HepG2 (cell line): ENCODE data around the gene VPS37D. TPM values are rescaled to one million over a fixed set of nuclear protein-coding genes. Genes with fewer than 3 reads are reported as not detected.

Experiments
- CHD4 ChIP-seq: fragments of 200-600 bp; sonication (generic); IDR thresholded peaks from 2 replicates; pipeline ENCODE4 v1.7.0; 2017; ENCODE audit warnings: mild to moderate bottlenecking, low read length, borderline replicate concordance
- CREM ChIP-seq, 2 experiments: sonication (generic) in 1 of 2; formaldehyde crosslinking in 1 of 2; IDR thresholded peaks; 2 replicates each; pipeline versions ENCODE4 v1.4.0 to v1.6.1; 2016 to 2020; ENCODE audit warnings: antibody characterized with exemption in 1 of 2, mild to moderate bottlenecking in 1 of 2, missing genetic modification reagents in 1 of 2
- EED ChIP-seq: sonication (generic); formaldehyde crosslinking; IDR thresholded peaks from 2 replicates; pipeline ENCODE4 v1.5.0; 2020; ENCODE audit warnings: mild to moderate bottlenecking, missing genetic modification reagents
- MAFK ChIP-seq, 2 experiments: IDR thresholded peaks in 1 of 2; conservative IDR thresholded peaks in 1 of 2; 2 replicates each; pipeline ENCODE4 v1.6.1; 2011; ENCODE audit warnings: improper control_type of control experiment in 2 of 2, low read length in 2 of 2
- MXI1 ChIP-seq: IDR thresholded peaks from 3 replicates; pipeline ENCODE4 v1.6.1; 2012; ENCODE audit warnings: low read depth, low read length, inconsistent platforms, borderline replicate concordance
- NFATC3 ChIP-seq: sonication (generic); formaldehyde crosslinking; IDR thresholded peaks from 2 replicates; pipeline ENCODE4 v1.5.1; 2020; ENCODE audit warnings: mild to moderate bottlenecking, missing genetic modification reagents
- NFE2L2 ChIP-seq: fragments of 150-350 bp; IDR thresholded peaks from 2 replicates; pipeline ENCODE4 v1.6.1; 2014; ENCODE audit warnings: low read length
- UBTF ChIP-seq: sonication (generic); formaldehyde crosslinking; IDR thresholded peaks from 2 replicates; pipeline ENCODE4 v1.4.0; 2020; ENCODE audit warnings: mild to moderate bottlenecking, missing genetic modification reagents
- ZBTB33 ChIP-seq: sonication (generic); formaldehyde crosslinking; IDR thresholded peaks from 2 replicates; pipeline ENCODE4 v1.4.0; 2020; ENCODE audit warnings: missing genetic modification reagents
- ZNF18 ChIP-seq: sonication (generic); formaldehyde crosslinking; IDR thresholded peaks from 2 replicates; pipeline ENCODE4 v1.8.0; 2022; ENCODE audit warnings: mild to moderate bottlenecking, missing genetic modification reagents; ENCODE audit not compliant: insufficient replicate concordance
- ZNF280D ChIP-seq: sonication (generic); formaldehyde crosslinking; IDR thresholded peaks from 2 replicates; pipeline ENCODE4 v1.5.1; 2020; ENCODE audit warnings: mild to moderate bottlenecking, missing genetic modification reagents
- ZNF496 ChIP-seq: sonication (generic); formaldehyde crosslinking; IDR thresholded peaks from 2 replicates; pipeline ENCODE4 v1.8.1; 2023; ENCODE audit warnings: mild to moderate bottlenecking, moderate library complexity, missing genetic modification reagents; ENCODE audit not compliant: insufficient replicate concordance
- ZNF557 ChIP-seq: sonication (generic); formaldehyde crosslinking; IDR thresholded peaks from 2 replicates; pipeline ENCODE4 v1.4.0; 2020; ENCODE audit warnings: missing genetic modification reagents
- ZNF703 ChIP-seq: sonication (generic); formaldehyde crosslinking; IDR thresholded peaks from 2 replicates; pipeline ENCODE4 v1.5.1; 2020; ENCODE audit warnings: missing genetic modification reagents, mild to moderate bottlenecking, moderate library complexity, borderline replicate concordance
- ZSCAN21 ChIP-seq: sonication (generic); formaldehyde crosslinking; IDR thresholded peaks from 2 replicates; pipeline ENCODE4 v1.8.0; 2022; ENCODE audit warnings: mild to moderate bottlenecking, missing genetic modification reagents, moderate library complexity, borderline replicate concordance
- ZSCAN9 ChIP-seq: IDR thresholded peaks from 2 replicates; pipeline ENCODE4 v1.6.1; 2016; ENCODE audit warnings: borderline replicate concordance
- polyA plus RNA-seq, 8 experiments: library from polyadenylated mRNA; depleted of rRNA in 3 of 8; stranded (reverse) in 7 of 8; unstranded in 1 of 8; fragments of >200 nt; fragmentation: Illumina TruSeq in 4 of 8; extraction: Trizol in 4 of 8; gene quantifications; 2 replicates each; pipeline versions ENCODE4 v1.2.1 to v1.2.3, GENCODE V29; 2011 to 2016; ENCODE audit warnings: low read depth in 4 of 8, missing spikeins in 1 of 8, mixed read lengths in 1 of 8; ENCODE audit not compliant: insufficient read depth in 1 of 8
- total RNA-seq, 5 experiments: library from RNA; depleted of rRNA; stranded (reverse); fragments of >200 nt; fragmentation: Illumina TruSeq; extraction: Trizol; gene quantifications; 2 replicates each; pipeline ENCODE4 v1.2.3, GENCODE V29; 2016; ENCODE audit warnings: low read depth in 1 of 5

VPS37D gene
- total and polyA plus RNA-seq, 2 of the 13 experiments (the other 11 are each of a cell fraction or from before 2014, with no cell fraction given): 3.8 to 6.3 TPM

- peak; percentile 34; the same call in 1 of the 2 replicates for TF ChIP-seq ZNF280D (CRISPR knock-in tag)
- TF ChIP-seq MXI1: peak; percentile 61; the same call in 1 of the 3 replicates
- TF ChIP-seq CHD4: no peak
- no peak for TF ChIP-seq NFATC3
- no peak for TF ChIP-seq NFE2L2
- peak; percentile 78 for TF ChIP-seq ZNF18
- TF ChIP-seq ZNF557 (CRISPR knock-in tag): no peak
- TF ChIP-seq ZNF496 (CRISPR knock-in tag): no peak
- TF ChIP-seq UBTF (CRISPR knock-in tag): peak; percentile 75; the same call in 1 of the 2 replicates
- peak; percentile 64; the same call in 1 of the 2 replicates for TF ChIP-seq ZSCAN21 (CRISPR knock-in tag)
- 0 out of 2 replicates have a peak, but pooled peaks have one; percentile 27 for TF ChIP-seq ZSCAN9 (CRISPR knock-in tag)
- no peak for TF ChIP-seq EED (CRISPR knock-in tag)
- TF ChIP-seq ZNF703 (CRISPR knock-in tag): no peak; the same call in 1 of the 2 replicates
- TF ChIP-seq CREM (IDR thresholded peaks at IDR 0.05): no peak
- no peak for TF ChIP-seq CREM (CRISPR knock-in tag; IDR thresholded peaks at IDR 0.05)
- no peak for TF ChIP-seq MAFK (conservative IDR thresholded peaks at IDR 0.05 in 1 of 2, IDR thresholded peaks at IDR 0.05 in 1 of 2; ENCODE audit: low read length in 2 of 2)
- TF ChIP-seq ZBTB33 (CRISPR knock-in tag): no peak
Observed at GRCh38 chr7:73647725-73648592, 19.7 kb upstream of the VPS37D start (continued).
